Ovary (tissue), 3 donors: ENCODE data around the gene NOC4L.

Experiments used
- EP300 ChIP-seq: sonication (generic); formaldehyde crosslinking; IDR thresholded peaks from one replicate; pipeline ENCODE4 v1.6.1; 2017; ENCODE audit warnings: antibody characterized with exemption
- POLR2A ChIP-seq: fragments of 450-650 bp; IDR thresholded peaks from one replicate; pipeline ENCODE4 v1.6.1; 2017; ENCODE audit warnings: antibody characterized with exemption, mild to moderate bottlenecking, moderate library complexity
- TF ChIP-seq, protein P1 (sequence below), 3 donors: fragments of 450-650 bp in 2 of 3; fragments of 200-600 bp in 1 of 3; IDR thresholded peaks; one replicate each; pipeline versions ENCODE4 v1.5.1 to v1.8.0; 2016 to 2022; ENCODE audit warnings: antibody characterized with exemption in 3 of 3, mild to moderate bottlenecking in 1 of 3
- donor health status: DM: no; HTN: no; CAD: no.

DNA sequence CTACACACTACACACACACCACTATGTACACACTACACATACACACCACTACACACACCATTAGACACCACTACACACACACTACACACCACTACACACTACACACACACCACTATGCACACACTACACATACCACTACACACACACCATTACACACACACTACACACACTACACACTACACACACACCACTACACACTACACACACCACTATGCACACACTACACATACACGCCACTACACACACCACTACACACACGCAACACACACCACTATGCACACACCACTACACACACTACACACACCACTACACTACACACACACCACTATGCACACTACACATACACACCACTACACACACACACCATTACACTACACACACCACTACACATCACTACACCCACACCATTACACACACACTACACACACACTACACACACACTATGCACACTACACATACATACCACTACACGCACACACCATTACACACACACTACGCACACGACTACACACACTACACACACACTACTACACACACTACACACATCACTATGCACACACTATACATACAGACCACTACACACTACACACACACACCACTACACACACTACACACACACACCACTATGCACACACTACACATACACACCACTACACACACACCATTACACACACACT lies 13.6 kb downstream of the NOC4L start:
- TF ChIP-seq POLR2A, result no peak
- TF ChIP-seq, protein P1, sequence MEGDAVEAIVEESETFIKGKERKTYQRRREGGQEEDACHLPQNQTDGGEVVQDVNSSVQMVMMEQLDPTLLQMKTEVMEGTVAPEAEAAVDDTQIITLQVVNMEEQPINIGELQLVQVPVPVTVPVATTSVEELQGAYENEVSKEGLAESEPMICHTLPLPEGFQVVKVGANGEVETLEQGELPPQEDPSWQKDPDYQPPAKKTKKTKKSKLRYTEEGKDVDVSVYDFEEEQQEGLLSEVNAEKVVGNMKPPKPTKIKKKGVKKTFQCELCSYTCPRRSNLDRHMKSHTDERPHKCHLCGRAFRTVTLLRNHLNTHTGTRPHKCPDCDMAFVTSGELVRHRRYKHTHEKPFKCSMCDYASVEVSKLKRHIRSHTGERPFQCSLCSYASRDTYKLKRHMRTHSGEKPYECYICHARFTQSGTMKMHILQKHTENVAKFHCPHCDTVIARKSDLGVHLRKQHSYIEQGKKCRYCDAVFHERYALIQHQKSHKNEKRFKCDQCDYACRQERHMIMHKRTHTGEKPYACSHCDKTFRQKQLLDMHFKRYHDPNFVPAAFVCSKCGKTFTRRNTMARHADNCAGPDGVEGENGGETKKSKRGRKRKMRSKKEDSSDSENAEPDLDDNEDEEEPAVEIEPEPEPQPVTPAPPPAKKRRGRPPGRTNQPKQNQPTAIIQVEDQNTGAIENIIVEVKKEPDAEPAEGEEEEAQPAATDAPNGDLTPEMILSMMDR (IDR thresholded peaks at IDR 0.05), result no peak
- no peak for TF ChIP-seq EP300
